ENCODE results near the gene PTPN11.
"Not testable (repeated sequence)": the region's sequence is repeated elsewhere in the genome, so short reads cannot be mapped to it uniquely, and the experiment has no call there.

PTPN11 gene

GRCh38 chr12:112427760-112428159, 9.0 kb downstream of the PTPN11 start:
- no peaks in the 10 kb centered on the region for H3K9me3 ChIP-seq (ENCODE audit: control insufficient read depth, low read length)
- no peak overlapping the region for H3K27ac ChIP-seq (ENCODE audit: low read depth, low read length, severe bottlenecking)
- H3K36me3 ChIP-seq (ENCODE audit: control insufficient read depth, insufficient read depth, low read length), result peaks cover 53% of the 10 kb centered on the region
- H3K4me3 ChIP-seq (ENCODE audit: extremely low read depth, insufficient read depth, low read length, poor library complexity, severe bottlenecking), result no peak overlapping the region
- WGBS, 2 experiments (ENCODE audit: insufficient coverage in 2 of 2), result 88 to 100% methylated on average over 1 to 2 of the region's 2 CpGs
- H3K4me1 ChIP-seq (ENCODE audit: control insufficient read depth, insufficient read depth, low read length, poor library complexity, severe bottlenecking), result no peaks in the 10 kb centered on the region

- Histone ChIP-seq H3K9me3 (ENCODE audit: control insufficient read depth, low read length) (no peaks in the 10 kb centered on the region), H3K36me3 (ENCODE audit: control insufficient read depth, insufficient read depth, low read length) (peaks cover 50% of the 10 kb centered on the region), H3K4me1 (ENCODE audit: control insufficient read depth, insufficient read depth, low read length, poor library complexity, severe bottlenecking) (no peaks in the 10 kb centered on the region), H3K4me3 (ENCODE audit: extremely low read depth, insufficient read depth, low read length, poor library complexity, severe bottlenecking) (no peak overlapping the region), H3K27ac (ENCODE audit: low read depth, low read length, severe bottlenecking) (no peak overlapping the region)
- WGBS, 2 experiments (ENCODE audit: insufficient coverage in 2 of 2), result 90 to 93% methylated on average over 2 to 3 of the region's 5 CpGs
Measured at GRCh38 chr12:112430929-112431328, 12.2 kb downstream of the PTPN11 start.

- Histone ChIP-seq H3K9me3 (ENCODE audit: control insufficient read depth, low read length) (no peaks in the 10 kb centered on the region), H3K27ac (ENCODE audit: low read depth, low read length, severe bottlenecking) (no peak overlapping the region), H3K36me3 (ENCODE audit: control insufficient read depth, insufficient read depth, low read length) (peaks cover 39% of the 10 kb centered on the region), H3K4me3 (ENCODE audit: extremely low read depth, insufficient read depth, low read length, poor library complexity, severe bottlenecking) (no peak overlapping the region), H3K4me1 (ENCODE audit: control insufficient read depth, insufficient read depth, low read length, poor library complexity, severe bottlenecking) (no peaks in the 10 kb centered on the region)
- no CpG with 5 or more reads among the region's 3 CpGs for WGBS, 2 experiments (ENCODE audit: insufficient coverage in 2 of 2)
Measured at GRCh38 chr12:112431965-112432364, 13.2 kb downstream of the PTPN11 start.

GRCh38 chr12:112433551-112433950, 14.8 kb downstream of the PTPN11 start:
- Histone ChIP-seq H3K36me3 (ENCODE audit: control insufficient read depth, insufficient read depth, low read length) (peaks cover 32% of the 10 kb centered on the region), H3K4me1 (ENCODE audit: control insufficient read depth, insufficient read depth, low read length, poor library complexity, severe bottlenecking) (no peaks in the 10 kb centered on the region), H3K4me3 (ENCODE audit: extremely low read depth, insufficient read depth, low read length, poor library complexity, severe bottlenecking) (no peak overlapping the region), H3K27ac (ENCODE audit: low read depth, low read length, severe bottlenecking) (no peak overlapping the region), H3K9me3 (ENCODE audit: control insufficient read depth, low read length) (no peaks in the 10 kb centered on the region)
- WGBS, 2 experiments (ENCODE audit: insufficient coverage in 2 of 2), result 83 to 100% methylated on average over 1 to 2 of the region's 2 CpGs

- no CpG with 5 or more reads among the region's 1 CpG for WGBS, 2 experiments (ENCODE audit: insufficient coverage in 2 of 2)
- H3K36me3 ChIP-seq (ENCODE audit: control insufficient read depth, insufficient read depth, low read length); H3K4me1 ChIP-seq (ENCODE audit: control insufficient read depth, insufficient read depth, low read length, poor library complexity, severe bottlenecking); H3K9me3 ChIP-seq (ENCODE audit: control insufficient read depth, low read length); H3K27ac ChIP-seq (ENCODE audit: low read depth, low read length, severe bottlenecking); H3K4me3 ChIP-seq (ENCODE audit: extremely low read depth, insufficient read depth, low read length, poor library complexity, severe bottlenecking): not testable (repeated sequence)
Measured at GRCh38 chr12:112438645-112439044, 19.9 kb downstream of the PTPN11 start.

GRCh38 chr12:112439769-112440168, 21.0 kb downstream of the PTPN11 start:
- Histone ChIP-seq H3K4me3 (ENCODE audit: extremely low read depth, insufficient read depth, low read length, poor library complexity, severe bottlenecking) (no peak overlapping the region), H3K27ac (ENCODE audit: low read depth, low read length, severe bottlenecking) (no peak overlapping the region), H3K36me3 (ENCODE audit: control insufficient read depth, insufficient read depth, low read length) (peaks cover 7% of the 10 kb centered on the region), H3K4me1 (ENCODE audit: control insufficient read depth, insufficient read depth, low read length, poor library complexity, severe bottlenecking) (no peaks in the 10 kb centered on the region), H3K9me3 (ENCODE audit: control insufficient read depth, low read length) (no peaks in the 10 kb centered on the region)

GRCh38 chr12:112440653-112441052, 21.9 kb downstream of the PTPN11 start:
- not testable (repeated sequence) for H3K4me1 ChIP-seq (ENCODE audit: control insufficient read depth, insufficient read depth, low read length, poor library complexity, severe bottlenecking); H3K4me3 ChIP-seq (ENCODE audit: extremely low read depth, insufficient read depth, low read length, poor library complexity, severe bottlenecking); H3K27ac ChIP-seq (ENCODE audit: low read depth, low read length, severe bottlenecking); H3K9me3 ChIP-seq (ENCODE audit: control insufficient read depth, low read length)
- H3K36me3 ChIP-seq (ENCODE audit: control insufficient read depth, insufficient read depth, low read length), result peaks cover 11% of the 10 kb centered on the region
- 97 to 98% methylated on average over 6 to 8 of the region's 9 CpGs for WGBS, 2 experiments (ENCODE audit: insufficient coverage in 2 of 2)

GRCh38 chr12:112443916-112444315, 25.2 kb downstream of the PTPN11 start:
- Histone ChIP-seq H3K4me3 (ENCODE audit: extremely low read depth, insufficient read depth, low read length, poor library complexity, severe bottlenecking) (no peak overlapping the region), H3K27ac (ENCODE audit: low read depth, low read length, severe bottlenecking) (no peak overlapping the region), H3K4me1 (ENCODE audit: control insufficient read depth, insufficient read depth, low read length, poor library complexity, severe bottlenecking) (no peaks in the 10 kb centered on the region), H3K9me3 (ENCODE audit: control insufficient read depth, low read length) (no peaks in the 10 kb centered on the region), H3K36me3 (ENCODE audit: control insufficient read depth, insufficient read depth, low read length) (peaks cover 39% of the 10 kb centered on the region)
- 93 to 100% methylated on average over 2 of the region's 4 CpGs for WGBS, 2 experiments (ENCODE audit: insufficient coverage in 2 of 2)

GRCh38 chr12:112446008-112446725, 27.4 kb downstream of the PTPN11 start:
- H3K4me1 ChIP-seq (ENCODE audit: control insufficient read depth, insufficient read depth, low read length, poor library complexity, severe bottlenecking), result no peaks in the 10 kb centered on the region
- no peak overlapping the region for H3K27ac ChIP-seq (ENCODE audit: low read depth, low read length, severe bottlenecking)
- no peaks in the 10 kb centered on the region for H3K9me3 ChIP-seq (ENCODE audit: control insufficient read depth, low read length)
- H3K4me3 ChIP-seq (ENCODE audit: extremely low read depth, insufficient read depth, low read length, poor library complexity, severe bottlenecking), result no peak overlapping the region
- 86 to 96% methylated on average over 2 of the region's 3 CpGs for WGBS, 2 experiments (ENCODE audit: insufficient coverage in 2 of 2)
- peaks cover 59% of the 10 kb centered on the region for H3K36me3 ChIP-seq (ENCODE audit: control insufficient read depth, insufficient read depth, low read length)

GRCh38 chr12:112447106-112447505, 28.4 kb downstream of the PTPN11 start:
- H3K4me3 ChIP-seq (ENCODE audit: extremely low read depth, insufficient read depth, low read length, poor library complexity, severe bottlenecking), result no peak overlapping the region
- H3K4me1 ChIP-seq (ENCODE audit: control insufficient read depth, insufficient read depth, low read length, poor library complexity, severe bottlenecking), result no peaks in the 10 kb centered on the region
- no peaks in the 10 kb centered on the region for H3K9me3 ChIP-seq (ENCODE audit: control insufficient read depth, low read length)
- no peak overlapping the region for H3K27ac ChIP-seq (ENCODE audit: low read depth, low read length, severe bottlenecking)
- 100% methylated on average over 1 of the region's 3 CpGs for WGBS, 2 experiments (ENCODE audit: insufficient coverage in 2 of 2)
- H3K36me3 ChIP-seq (ENCODE audit: control insufficient read depth, insufficient read depth, low read length), result peaks cover 67% of the 10 kb centered on the region

GRCh38 chr12:112448165-112448564, 29.4 kb downstream of the PTPN11 start:
- H3K4me3 ChIP-seq (ENCODE audit: extremely low read depth, insufficient read depth, low read length, poor library complexity, severe bottlenecking); H3K4me1 ChIP-seq (ENCODE audit: control insufficient read depth, insufficient read depth, low read length, poor library complexity, severe bottlenecking); H3K27ac ChIP-seq (ENCODE audit: low read depth, low read length, severe bottlenecking); H3K9me3 ChIP-seq (ENCODE audit: control insufficient read depth, low read length): not testable (repeated sequence)
- no CpG with 5 or more reads among the region's 2 CpGs for WGBS, 2 experiments (ENCODE audit: insufficient coverage in 2 of 2)
- H3K36me3 ChIP-seq (ENCODE audit: control insufficient read depth, insufficient read depth, low read length), result peaks cover 77% of the 10 kb centered on the region

Data from mesodermal cell (in vitro differentiated cells).